ENCODE data around the gene NRN1L. TPM values are rescaled to one million over a fixed set of nuclear protein-coding genes. Genes with fewer than 3 reads are reported as not detected.
"Not testable (repeated sequence)": the region's sequence is repeated elsewhere in the genome, so short reads cannot be mapped to it uniquely, and the experiment has no call there.

Gene NRN1L
- total RNA-seq, 8 experiments from 2014 or later = 0.33 to 1.3 (median 0.68) TPM; not detected in 2

GRCh38 chr16:67847064-67847861 is 37.4 kb upstream of the NRN1L start, which contains the start of gene CENPT:
Gene CENPT (minus strand): TSS chr16:67847693. CDS start chr16:67833859, 13,834 bp downstream.
- 0 to 3% (median 0%) methylated on average over 1 to 6 of the region's 62 CpGs; no CpG with 5 or more reads in 4 of the 10 experiments for WGBS, 10 experiments
- peak in 7 of 8 experiments; percentile 38 to 62 (median 51) for ATAC-seq (replicated peaks in 6 of 8)
- Histone ChIP-seq H3K4me1 (replicated peaks in 1 of 2) (peaks cover 24 to 28% of the 10 kb centered on the region in 2 donors), H3K4me3 (peak within 1 kb of the TSS; percentile 58 to 98 (median 67)), H3K27ac (peak within 1 kb of the TSS; percentile 82 to 91)
- in situ Hi-C loops (cut with MboI; ENCODE audit: low pct_unique_long_range_greater_than_20kb in 2 of 9, low sequenced_read_pairs in 9 of 9, unreplicated experiment in 9 of 9) = no loop called here

DNA sequence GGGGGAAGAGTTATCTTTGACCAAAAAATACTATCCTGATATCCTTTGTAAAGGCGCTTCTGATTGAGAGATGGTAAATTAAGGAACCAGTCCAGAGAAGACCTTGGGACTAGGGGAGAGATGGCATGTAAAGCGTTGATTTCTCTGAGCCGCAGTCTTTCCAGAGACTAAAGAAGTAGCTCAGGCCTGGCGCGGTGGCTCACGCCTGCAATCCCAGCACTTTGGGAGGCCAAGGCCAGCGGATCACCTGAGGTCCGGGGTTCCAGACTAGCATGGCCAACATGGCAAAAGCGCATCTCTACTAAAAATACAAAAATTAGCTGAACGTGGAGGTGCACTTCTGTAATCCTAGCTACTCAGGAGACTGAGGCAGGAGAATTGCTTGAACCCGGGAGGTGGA is 36.6 kb upstream of the NRN1L start:
- in situ Hi-C loops (cut with MboI; ENCODE audit: low pct_unique_long_range_greater_than_20kb in 2 of 9, low sequenced_read_pairs in 9 of 9, unreplicated experiment in 9 of 9) = no loop called here
- Histone ChIP-seq H3K4me3 (peak overlapping the region; percentile 58 to 98 (median 67)), H3K27ac (no peak overlapping the region), H3K4me1 (replicated peaks in 1 of 2) (peaks cover 24 to 28% of the 10 kb centered on the region in 2 donors)
- ATAC-seq (replicated peaks in 6 of 8) = no peak
- WGBS, 10 experiments = 80 to 100% (median 89%) methylated on average over 1 to 9 of the region's 11 CpGs; no CpG with 5 or more reads in 4 of the 10 experiments

- H3K4me1 ChIP-seq (replicated peaks in 1 of 2) = peaks cover 0 to 9% of the 10 kb centered on the region in 2 donors
- ATAC-seq (replicated peaks in 6 of 8) = no peak
- no peak overlapping the region for H3K27ac ChIP-seq
- no peak overlapping the region for H3K4me3 ChIP-seq
- WGBS, 10 experiments = 88 to 100% (median 100%) methylated on average over 1 to 2 of the region's 3 CpGs; no CpG with 5 or more reads in 6 of the 10 experiments
- in situ Hi-C loops (cut with MboI; ENCODE audit: low pct_unique_long_range_greater_than_20kb in 2 of 9, low sequenced_read_pairs in 9 of 9, unreplicated experiment in 9 of 9) = no loop called here
Measured at GRCh38 chr16:67853670-67854069, 31.0 kb upstream of the NRN1L start.

GRCh38 chr16:67855789-67856188 is 28.9 kb upstream of the NRN1L start:
- Histone ChIP-seq H3K27ac (no peak overlapping the region), H3K4me1 (replicated peaks in 1 of 2) (peaks cover 0 to 9% of the 10 kb centered on the region in 2 donors), H3K4me3 (no peak overlapping the region)
- no peak for ATAC-seq (replicated peaks in 6 of 8)
- 87 to 100% (median 97%) methylated on average over 1 to 3 of the region's 10 CpGs; no CpG with 5 or more reads in 4 of the 10 experiments for WGBS, 10 experiments
- in situ Hi-C loops (cut with MboI; ENCODE audit: low pct_unique_long_range_greater_than_20kb in 2 of 9, low sequenced_read_pairs in 9 of 9, unreplicated experiment in 9 of 9) = no loop called here

DNA sequence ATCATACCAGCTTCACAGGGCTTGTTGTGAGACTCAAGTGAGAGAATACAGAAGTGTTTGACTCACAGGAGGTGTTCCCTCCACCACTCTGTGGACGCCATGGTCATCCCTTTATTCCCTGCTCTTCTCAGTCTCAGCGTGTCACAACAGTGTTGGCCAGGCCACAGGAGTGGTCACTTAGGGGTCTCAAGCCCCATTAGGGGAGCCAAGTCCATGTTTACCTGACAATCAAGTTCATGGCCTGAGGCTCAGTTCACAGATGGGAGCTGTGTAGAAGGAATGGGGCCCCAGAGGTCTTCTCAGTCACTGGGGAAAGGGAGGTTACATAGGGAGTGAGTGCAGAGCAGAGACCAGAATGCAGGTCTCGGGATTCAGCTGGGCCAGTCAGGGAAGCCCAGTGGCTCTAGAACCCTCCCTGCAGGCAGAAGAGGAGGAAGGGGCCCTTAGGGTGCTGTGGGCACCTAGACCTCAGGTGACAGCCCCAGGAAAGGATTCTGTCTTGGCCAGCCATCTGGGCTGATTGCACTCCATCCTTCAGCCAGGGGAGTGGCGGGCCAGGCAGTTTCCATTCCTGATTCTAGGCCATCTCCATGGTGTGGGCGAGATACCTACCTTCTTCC is 27.6 kb upstream of the NRN1L start:
- no peak overlapping the region for H3K27ac ChIP-seq
- peaks cover 0 to 9% of the 10 kb centered on the region in 2 donors for H3K4me1 ChIP-seq (replicated peaks in 1 of 2)
- WGBS, 10 experiments = 80 to 100% (median 86%) methylated on average over 1 to 5 of the region's 5 CpGs; no CpG with 5 or more reads in 5 of the 10 experiments
- in situ Hi-C loops (cut with MboI; ENCODE audit: low pct_unique_long_range_greater_than_20kb in 2 of 9, low sequenced_read_pairs in 9 of 9, unreplicated experiment in 9 of 9) = no loop called here
- ATAC-seq (replicated peaks in 6 of 8) = peak in 1 of 8 experiments; percentile 12
- no peak overlapping the region for H3K4me3 ChIP-seq

DNA sequence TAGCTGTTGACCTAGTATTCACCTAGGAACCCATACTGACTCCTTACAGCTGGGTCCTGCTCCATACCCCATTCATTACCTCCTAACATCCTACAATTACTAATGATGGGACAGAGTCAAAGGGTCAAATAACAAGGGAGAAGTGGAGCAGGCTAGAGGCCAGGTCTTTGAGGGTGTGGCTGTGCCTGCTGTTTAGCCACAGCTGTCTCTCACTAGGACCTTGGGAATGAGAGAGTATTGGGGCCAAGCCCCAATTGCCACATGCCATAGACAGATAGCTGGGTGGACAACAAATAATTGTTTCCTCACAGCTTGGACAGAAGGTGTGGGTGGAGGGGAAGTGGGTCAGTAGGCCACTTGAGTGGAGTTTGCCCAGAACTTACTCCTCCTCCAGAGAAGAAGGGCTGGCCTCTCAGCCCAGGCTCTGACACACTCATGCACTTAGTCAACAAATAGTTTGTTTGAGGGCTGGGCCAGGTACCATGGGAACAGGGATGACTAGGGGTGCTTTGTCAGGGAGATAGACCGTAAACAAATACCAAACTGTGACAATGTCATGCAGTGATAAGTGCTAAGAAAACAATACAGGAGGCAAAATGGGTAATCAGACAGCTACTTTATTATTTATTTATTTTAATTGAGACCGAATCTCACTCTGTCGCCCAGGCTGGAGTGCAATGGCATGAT is 27.0 kb upstream of the NRN1L start:
- Histone ChIP-seq H3K27ac (no peak overlapping the region), H3K4me3 (no peak overlapping the region), H3K4me1 (replicated peaks in 1 of 2) (peaks cover 0 to 9% of the 10 kb centered on the region in 2 donors)
- peak; percentile 70 to 98 (median 82) for ATAC-seq (replicated peaks in 6 of 8)
- WGBS, 10 experiments = 0 to 100% (median 79%) methylated on average over 1 to 3 of the region's 3 CpGs; no CpG with 5 or more reads in 1 of the 10 experiments
- in situ Hi-C loops (cut with MboI; ENCODE audit: low pct_unique_long_range_greater_than_20kb in 2 of 9, low sequenced_read_pairs in 9 of 9, unreplicated experiment in 9 of 9) = no loop called here

DNA sequence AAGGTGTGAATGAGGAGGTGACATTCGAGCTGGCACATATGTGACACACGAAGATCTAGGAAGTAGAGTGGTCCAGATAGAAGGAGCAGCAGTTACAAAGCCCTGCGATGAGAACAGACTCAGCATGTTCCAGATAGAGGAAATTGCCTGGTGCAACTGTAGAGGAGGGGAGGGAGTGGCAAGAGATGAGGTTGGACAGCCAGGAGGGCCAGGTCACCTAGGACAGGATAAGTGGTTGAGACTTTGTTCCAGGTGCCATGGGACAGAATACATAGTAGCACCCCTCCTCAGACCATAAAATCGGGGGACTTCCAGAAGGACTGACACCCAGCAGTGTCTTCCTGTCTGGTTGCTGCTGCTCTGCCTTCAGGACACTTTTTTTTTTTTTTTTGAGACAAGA is 26.2 kb upstream of the NRN1L start:
- peaks cover 0 to 9% of the 10 kb centered on the region in 2 donors for H3K4me1 ChIP-seq (replicated peaks in 1 of 2)
- in situ Hi-C loops (cut with MboI; ENCODE audit: low pct_unique_long_range_greater_than_20kb in 2 of 9, low sequenced_read_pairs in 9 of 9, unreplicated experiment in 9 of 9) = no loop called here
- no peak for ATAC-seq (replicated peaks in 6 of 8)
- H3K4me3 ChIP-seq = no peak overlapping the region
- 40 to 100% (median 88%) methylated on average over 1 to 4 of the region's 4 CpGs; no CpG with 5 or more reads in 4 of the 10 experiments for WGBS, 10 experiments
- H3K27ac ChIP-seq = no peak overlapping the region

DNA sequence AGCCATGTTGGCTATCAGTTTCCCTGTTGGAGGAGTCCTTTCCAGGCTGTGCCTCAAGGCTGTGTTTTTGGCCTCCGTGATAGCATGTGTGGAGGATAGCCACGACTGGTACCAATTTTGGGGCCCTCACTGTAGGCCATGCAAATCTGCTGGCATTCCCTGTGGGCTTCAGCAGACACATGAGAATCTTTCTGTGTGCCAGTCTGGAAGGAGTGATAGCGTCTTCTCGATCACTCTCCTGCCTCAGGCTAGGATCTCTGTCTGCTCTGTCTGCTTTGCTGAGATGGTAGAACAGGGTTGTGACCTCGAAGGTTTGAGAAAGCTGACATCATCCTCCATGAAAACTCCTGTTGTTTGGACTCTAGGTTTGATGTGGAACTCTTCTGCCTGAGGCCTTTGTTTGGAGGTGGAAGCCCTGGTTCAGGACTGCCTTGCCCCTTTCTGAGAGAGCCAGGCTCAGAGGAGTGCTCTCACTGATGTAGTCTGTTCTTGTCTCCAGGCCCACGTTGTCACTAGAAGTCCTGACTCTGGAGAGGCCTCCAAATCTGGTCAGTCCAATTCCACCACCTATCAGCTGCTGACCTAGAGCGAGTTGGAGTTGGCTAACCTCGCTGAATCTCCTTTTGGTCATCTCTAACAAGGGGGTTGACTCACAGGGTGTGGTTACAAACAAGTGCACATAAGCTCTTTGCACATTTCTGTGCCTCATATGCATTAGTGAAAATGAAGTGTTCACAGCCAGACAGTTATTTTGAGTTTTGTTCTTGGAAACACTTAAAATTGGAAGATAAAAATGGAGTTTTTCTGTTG is 23.9 kb upstream of the NRN1L start:
- ATAC-seq (replicated peaks in 6 of 8) = peak in 3 of 8 experiments; percentile 45 to 85 (median 50)
- in situ Hi-C loops (cut with MboI; ENCODE audit: low pct_unique_long_range_greater_than_20kb in 2 of 9, low sequenced_read_pairs in 9 of 9, unreplicated experiment in 9 of 9) = no loop called here
- WGBS, 10 experiments = 0 to 100% (median 93%) methylated on average over 1 to 8 of the region's 8 CpGs; no CpG with 5 or more reads in 3 of the 10 experiments
- Histone ChIP-seq H3K27ac (no peak overlapping the region), H3K4me3 (no peak overlapping the region), H3K4me1 (replicated peaks in 1 of 2) (peaks cover 0 to 9% of the 10 kb centered on the region in 2 donors)

DNA sequence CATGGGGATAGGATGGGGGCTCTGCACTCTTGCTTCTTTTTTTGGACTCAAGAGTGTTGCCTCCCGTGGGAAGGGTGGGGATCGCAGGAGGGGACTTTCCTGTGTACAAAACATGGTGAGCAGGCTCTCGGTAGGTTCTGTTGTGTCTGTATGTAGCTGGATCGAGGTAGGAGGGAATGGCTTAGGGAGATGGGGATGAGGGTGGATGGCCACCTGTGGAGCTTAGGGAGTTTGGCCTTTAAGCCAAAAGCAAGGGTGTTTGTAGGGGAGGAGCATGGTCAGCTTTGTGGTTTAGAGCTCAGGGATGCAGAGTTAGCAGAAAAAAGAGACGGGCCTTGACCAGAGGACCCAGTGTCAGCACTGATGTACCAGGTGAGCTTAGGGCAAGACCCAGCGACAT is 22.8 kb upstream of the NRN1L start:
- in situ Hi-C loops (cut with MboI; ENCODE audit: low pct_unique_long_range_greater_than_20kb in 2 of 9, low sequenced_read_pairs in 9 of 9, unreplicated experiment in 9 of 9) = no loop called here
- H3K4me1 ChIP-seq (replicated peaks in 1 of 2) = peaks cover 0 to 8% of the 10 kb centered on the region in 2 donors
- H3K27ac ChIP-seq = no peak overlapping the region
- WGBS, 10 experiments = 80 to 100% (median 100%) methylated on average over 1 to 5 of the region's 6 CpGs; no CpG with 5 or more reads in 5 of the 10 experiments
- no peak for ATAC-seq (replicated peaks in 6 of 8)
- H3K4me3 ChIP-seq = no peak overlapping the region

GRCh38 chr16:67862623-67863583 is 21.8 kb upstream of the NRN1L start:
- no peaks in the 10 kb centered on the region for H3K4me1 ChIP-seq (replicated peaks in 1 of 2)
- no peak overlapping the region for H3K27ac ChIP-seq
- 33 to 100% (median 90%) methylated on average over 1 to 8 of the region's 11 CpGs; no CpG with 5 or more reads in 4 of the 10 experiments for WGBS, 10 experiments
- in situ Hi-C loops (cut with MboI; ENCODE audit: low pct_unique_long_range_greater_than_20kb in 2 of 9, low sequenced_read_pairs in 9 of 9, unreplicated experiment in 9 of 9) = no loop called here
- H3K4me3 ChIP-seq = no peak overlapping the region
- ATAC-seq (replicated peaks in 6 of 8) = peak in 4 of 8 experiments; percentile 22 to 71 (median 58)

GRCh38 chr16:67864044-67864443 is 20.6 kb upstream of the NRN1L start:
- in situ Hi-C loops (cut with MboI; ENCODE audit: low pct_unique_long_range_greater_than_20kb in 2 of 9, low sequenced_read_pairs in 9 of 9, unreplicated experiment in 9 of 9); H3K4me3 ChIP-seq; ATAC-seq (replicated peaks in 6 of 8); H3K27ac ChIP-seq; H3K4me1 ChIP-seq (replicated peaks in 1 of 2): not testable (repeated sequence)
- WGBS, 10 experiments = 96 to 100% (median 100%) methylated on average over 1 to 5 of the region's 6 CpGs; no CpG with 5 or more reads in 5 of the 10 experiments
